ENCODE measurements around the gene PFKM.
"Not testable (repeated sequence)": the region's sequence is repeated elsewhere in the genome, so short reads cannot be mapped to it uniquely, and the experiment has no call there.

Gene PFKM

DNA sequence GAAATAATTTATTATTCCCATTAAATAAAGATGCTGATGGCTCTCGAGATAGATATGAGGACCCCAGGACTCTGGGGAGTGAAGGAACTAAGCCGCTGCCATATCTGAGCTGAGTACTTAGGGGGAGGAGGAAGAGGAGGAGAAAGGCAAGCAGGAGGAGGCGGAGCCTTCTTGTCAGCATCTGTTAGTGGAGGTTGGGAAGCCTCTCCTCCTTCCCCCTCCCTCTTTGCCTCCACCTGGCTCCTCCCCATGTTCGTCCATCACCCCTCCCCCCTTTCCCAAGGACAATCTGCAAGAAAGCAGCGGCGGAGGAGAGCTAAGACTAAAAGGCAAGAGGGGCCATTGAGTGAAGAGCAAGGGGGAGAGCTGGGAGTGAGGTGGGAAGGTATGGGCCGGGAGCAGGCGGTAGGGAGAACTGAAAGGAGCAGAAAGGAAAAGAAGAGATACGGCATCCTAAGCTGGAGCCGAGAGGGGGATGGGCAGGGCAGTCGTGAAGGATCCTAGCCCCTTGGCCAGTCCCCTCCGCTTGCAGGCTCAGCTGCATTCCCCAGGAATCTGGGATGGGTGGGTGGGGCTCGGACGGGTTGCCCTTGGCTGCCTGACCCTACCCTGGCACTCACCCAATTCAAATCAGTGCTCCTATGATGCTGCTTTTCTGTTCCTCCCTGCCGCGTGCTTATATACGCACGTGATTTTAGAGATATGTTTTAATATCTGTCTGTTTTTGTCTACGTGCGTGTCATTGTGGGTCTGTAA is at the start of gene PFKM:
TSS of gene PFKM (plus strand) at position 287 of the 756 bp plus-strand sequence. CDS start 3,411 bp downstream, outside the sequence.
- DNase-seq, result peak; percentile 19

GRCh38 chr12:48070033-48070432 is 49.1 kb upstream of the PFKM start:
- DNase-seq, result no peak

- no peak for DNase-seq
Observed at GRCh38 chr12:48070731-48071130, 48.4 kb upstream of the PFKM start.

- no peak for DNase-seq
Observed at GRCh38 chr12:48071808-48072207, 47.4 kb upstream of the PFKM start.

- no peak for DNase-seq
Observed at GRCh38 chr12:48072266-48072665, 46.9 kb upstream of the PFKM start.

GRCh38 chr12:48074266-48074665 is 44.9 kb upstream of the PFKM start:
- DNase-seq, result no peak

DNA sequence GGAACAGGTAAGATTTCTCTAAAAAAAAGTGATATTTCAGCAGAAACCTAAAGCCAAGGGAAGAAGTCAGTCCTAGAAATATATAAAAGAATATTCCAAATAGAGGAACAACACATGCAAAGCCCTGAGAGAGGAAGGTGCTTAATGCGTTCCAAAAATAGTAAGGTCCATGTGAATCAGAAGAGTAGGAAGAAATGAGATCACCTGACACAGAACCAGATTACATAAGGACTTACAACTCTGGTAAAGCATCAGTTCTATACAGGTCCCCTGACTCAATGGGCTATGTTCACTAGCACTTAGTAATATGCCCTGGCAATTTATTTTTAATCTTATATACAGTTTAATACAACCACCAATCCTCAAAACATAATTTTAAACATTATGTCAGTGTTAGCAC is 43.3 kb upstream of the PFKM start:
- no peak for DNase-seq

GRCh38 chr12:48077111-48077510 is 42.1 kb upstream of the PFKM start:
- DNase-seq, result no peak

DNA sequence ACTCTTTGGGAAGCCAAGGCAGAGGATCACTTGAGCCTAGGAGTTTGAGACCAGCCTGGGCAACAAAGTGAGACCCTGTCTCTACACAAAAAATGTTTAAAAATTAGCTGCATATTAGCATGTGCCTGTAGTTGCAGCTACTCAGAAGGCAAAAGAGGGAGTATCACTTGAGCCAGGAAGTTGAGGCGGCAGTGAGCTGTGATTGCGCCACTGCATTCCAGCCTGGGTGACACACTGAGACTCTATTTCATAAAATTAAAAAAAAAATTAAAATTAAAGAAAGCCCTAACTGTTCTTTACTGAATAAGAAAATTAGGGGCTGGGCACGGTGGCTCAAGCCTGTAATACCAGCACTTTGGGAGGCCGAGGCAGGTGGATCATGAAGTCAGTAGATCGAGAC is 40.3 kb upstream of the PFKM start:
- no peak for DNase-seq

DNA sequence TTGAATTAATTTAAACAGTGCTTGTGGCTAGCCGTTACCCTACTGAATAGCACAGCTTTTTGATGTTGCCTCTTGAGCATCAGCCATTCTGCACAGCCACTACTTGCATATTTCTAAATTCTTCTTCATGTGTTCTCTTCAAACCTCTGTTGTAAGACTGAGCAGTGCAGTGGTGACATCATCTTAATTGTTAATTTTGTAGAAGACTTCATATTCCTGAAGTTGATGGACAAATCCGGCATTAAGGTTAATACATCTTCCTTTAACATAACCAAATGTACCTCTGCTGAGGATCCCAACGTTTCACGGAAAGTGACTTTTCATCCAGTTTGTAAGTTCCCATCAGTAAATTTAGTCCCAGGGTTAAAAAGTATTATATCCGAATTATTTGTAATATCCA is 38.9 kb upstream of the PFKM start:
- DNase-seq, result no peak

- no peak for DNase-seq
Observed at GRCh38 chr12:48080821-48081220, 38.3 kb upstream of the PFKM start.

GRCh38 chr12:48084066-48084465 is 35.1 kb upstream of the PFKM start:
- no peak for DNase-seq

DNA sequence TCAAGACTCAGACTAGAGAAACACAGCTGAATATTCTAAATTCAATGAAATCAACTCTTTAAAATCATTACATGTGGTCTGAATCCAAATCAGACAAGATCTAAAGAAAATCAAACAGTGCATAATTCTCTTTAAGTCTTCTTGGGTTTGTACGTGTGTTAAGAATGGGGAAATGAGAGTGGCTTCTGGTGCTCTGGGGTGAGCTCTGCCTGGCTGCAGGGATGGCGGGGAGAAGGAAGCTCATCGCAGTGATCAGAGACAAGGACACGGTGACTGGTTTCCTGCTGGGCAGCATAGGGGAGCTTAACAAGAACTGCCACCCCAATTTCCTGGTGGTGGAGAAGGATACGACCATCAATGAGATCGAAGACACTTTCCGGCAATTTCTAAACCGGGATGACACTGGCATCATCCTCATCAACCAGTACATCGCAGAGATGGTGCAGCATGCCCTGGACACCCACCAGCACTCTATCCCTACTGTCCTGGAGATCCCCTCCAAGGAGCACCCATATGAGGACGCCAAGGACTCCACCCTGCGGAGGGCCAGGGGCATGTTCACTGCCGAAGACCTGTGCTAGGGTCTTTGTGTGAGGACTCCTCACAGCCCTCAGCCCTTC is 34.2 kb upstream of the PFKM start:
- no peak for DNase-seq

DNA sequence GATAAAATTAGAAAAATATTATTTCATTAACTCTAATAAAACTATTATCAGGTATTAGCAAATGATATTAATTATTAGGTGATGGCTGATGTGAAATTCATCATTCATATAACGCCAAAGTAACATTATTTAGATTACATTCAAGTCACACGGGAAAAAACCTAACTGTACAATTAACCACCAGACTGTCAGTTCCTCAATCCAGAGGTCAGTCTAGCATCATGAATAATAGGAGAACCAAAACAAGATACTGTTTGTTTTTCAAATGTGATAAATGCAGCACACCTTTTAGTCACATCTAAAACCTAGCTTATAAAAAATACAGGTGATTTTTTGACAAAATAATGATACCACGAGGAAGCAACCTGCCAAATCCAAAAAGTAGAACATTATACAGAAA is 32.8 kb upstream of the PFKM start:
- DNase-seq, result no peak

- no peak for DNase-seq
Observed at GRCh38 chr12:48092611-48093010, 26.6 kb upstream of the PFKM start.

DNA sequence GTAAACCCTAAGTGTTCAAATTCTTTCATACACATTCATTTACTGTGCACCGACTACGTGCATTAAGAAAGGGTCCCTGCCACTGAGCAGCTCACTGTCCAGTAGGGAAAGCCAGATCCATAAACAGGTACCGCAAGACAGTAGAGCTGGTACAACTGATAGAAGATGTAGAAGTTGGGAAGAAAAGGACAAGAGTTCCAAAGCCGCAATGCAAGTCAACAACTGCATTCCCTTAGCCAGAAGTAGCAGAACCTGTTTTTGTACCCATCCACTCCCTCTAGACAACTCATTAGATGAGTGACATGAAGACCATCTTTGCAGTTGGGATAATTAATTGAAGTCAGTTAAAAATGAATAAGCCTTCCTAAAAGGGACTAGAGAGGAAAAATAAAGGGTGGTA is 14.6 kb upstream of the PFKM start:
- no peak for DNase-seq

DNA sequence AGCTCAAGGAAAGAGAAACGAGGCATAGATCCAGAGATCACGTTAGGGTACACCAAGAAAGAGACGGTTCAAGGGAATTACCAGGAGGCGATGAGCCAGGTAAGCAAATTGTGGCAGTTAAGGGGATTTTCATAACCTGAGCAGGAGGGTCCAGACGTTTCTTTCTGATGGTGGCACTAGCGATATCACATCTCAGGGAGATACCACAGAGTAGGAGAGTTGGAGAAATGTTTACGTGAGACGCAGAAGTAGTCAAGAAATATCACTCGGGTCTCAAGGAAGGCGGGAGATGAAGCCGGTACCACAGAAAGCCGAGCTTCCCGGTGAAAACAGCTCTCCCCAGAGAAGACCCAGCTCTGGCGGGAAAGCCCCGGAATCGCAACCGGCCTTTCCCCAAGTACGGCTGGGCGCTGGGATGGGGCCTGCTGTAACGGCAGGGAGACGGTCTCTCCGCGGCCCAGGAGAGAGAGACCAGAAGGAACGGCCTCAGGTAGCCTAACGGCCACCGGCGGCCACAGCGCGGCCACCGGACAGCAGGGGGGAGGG is 13.8 kb upstream of the PFKM start:
- no peak for DNase-seq

GRCh38 chr12:48105867-48106680 is 13.1 kb upstream of the PFKM start, which contains the start of gene SENP1:
TSS of gene SENP1 (minus strand) at chr12:48106079. CDS start at chr12:48101472, 4,607 bp downstream.
- peak; percentile 36 for DNase-seq

GRCh38 chr12:48106681-48107613 is 12.2 kb upstream of the PFKM start:
- no peak for DNase-seq

- DNase-seq, result no peak
Observed at GRCh38 chr12:48109424-48109823, 9.7 kb upstream of the PFKM start.

DNA sequence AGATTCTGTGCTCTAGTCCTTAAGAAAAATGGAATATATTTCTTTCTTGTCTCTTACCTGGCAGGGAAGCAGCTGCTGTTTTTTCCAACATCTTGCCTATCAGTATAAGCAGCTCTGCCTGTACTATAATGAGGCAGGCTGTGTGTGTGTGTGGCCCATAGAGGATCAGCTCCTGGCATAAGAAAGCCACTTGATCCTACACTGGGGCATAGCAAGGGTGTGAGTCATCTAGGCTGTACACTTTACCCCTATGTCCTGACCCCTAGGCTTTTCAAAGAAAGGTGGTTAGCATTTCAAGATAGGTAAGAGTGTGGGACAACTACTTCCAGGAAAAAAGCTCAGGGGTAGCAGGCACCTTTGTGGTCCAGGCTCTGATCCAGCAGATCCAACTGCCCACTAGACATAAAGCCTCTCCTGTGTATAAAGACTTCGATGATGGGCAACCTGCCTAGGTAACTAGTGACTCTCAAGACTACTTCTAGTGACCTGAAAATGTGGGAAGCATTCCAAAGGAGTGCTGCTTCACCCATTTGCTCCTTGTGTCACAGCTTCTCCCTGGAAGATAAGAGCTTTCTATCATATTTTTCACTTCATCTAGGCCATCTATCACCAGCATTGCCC is 8.4 kb upstream of the PFKM start:
- DNase-seq, result no peak

DNA sequence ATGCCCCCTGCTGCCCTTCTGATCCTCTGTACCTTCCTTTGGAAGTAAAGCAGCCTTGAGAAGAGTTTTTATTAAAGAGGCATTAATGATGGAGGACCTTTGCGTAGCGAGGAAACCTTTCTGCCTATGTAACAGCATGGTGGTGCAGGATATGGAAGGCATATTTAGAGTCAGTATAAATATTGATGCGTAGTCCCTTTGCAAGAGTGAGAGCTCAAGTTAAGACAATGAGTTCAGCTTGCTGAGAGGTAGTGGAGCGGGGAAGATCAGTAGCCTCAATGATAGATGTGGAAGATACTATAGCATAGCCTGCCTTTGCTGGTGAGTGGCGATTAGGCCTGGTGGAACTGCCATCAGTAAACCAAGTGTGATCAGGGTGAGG is 7.9 kb upstream of the PFKM start:
- not testable (repeated sequence) for DNase-seq
